Heart left ventricle (tissue), 13 donors: ENCODE results near the gene ABTB2.

ENCODE experiments used
- CTCF ChIP-seq, 12 donors: fragments of 200-600 bp; sonication (generic) in 4 of 12; IDR thresholded peaks; one replicate each; pipeline versions ENCODE4 v1.5.0 to v1.8.0; 2018 to 2022; ENCODE audit warnings: antibody characterized with exemption in 12 of 12, mild to moderate bottlenecking in 5 of 12
- POLR2A ChIP-seq, 2 donors: fragments of 450-650 bp; IDR thresholded peaks; one replicate each; pipeline ENCODE4 v1.6.1; 2017; ENCODE audit warnings: antibody characterized with exemption in 2 of 2, mild to moderate bottlenecking in 2 of 2, moderate library complexity in 2 of 2
- donor health status: ischemic (EF 13 %, LVEDD 7.1; RV severe dilation, severe dysfunction).
- donor health status: DM: no; HTN: yes; CAD: no.
- donor health status: DM: no; HTN: no; CAD: no.
- donor health status: ischemic (EF 25% LVEDD 6.9; RV normal size, moderate dysfunction).
- donor health status: ischemic (EF 25% LVEDD 5.7; RV mildly dilated, moderate dysfunction).
- donor health status: ischemic (EF 35%, LVEDD 5.7; RV mildly dilated, moderate dysfunction).
- donor health status: nonischemic (EF 11% LVEDD 7.7; RV severe dilation, severe dysfunction).
- donor health status: DM: yes; HTN: yes; CAD: no.
- donor health status: PGD.
- donor health status: ischemic (EF 29% LVEDD 5.4; RV normal size, mild dysfunction).
- donor health status: nonischemic (EF 23%, LVEDD 6.1; RV moderate dilation, normal function).

- no peak for TF ChIP-seq CTCF (IDR thresholded peaks at IDR 0.05)
- TF ChIP-seq POLR2A (IDR thresholded peaks at IDR 0.05), result no peak
These were observed 195.9 kb downstream of the ABTB2 start for GRCh38 chr11:34161812-34162492.
